GM19397 (cell line): Measurements from ENCODE around the gene CDK5RAP1.

ENCODE experiments used
- ATAC-seq: cut with Tn5 transposase; IDR thresholded peaks from one replicate; pipeline ENCODE4 v1.9.1; 2021; ENCODE audit warnings: mild to moderate bottlenecking, moderate library complexity; ENCODE audit not compliant: unreplicated experiment

CDK5RAP1 gene

DNA sequence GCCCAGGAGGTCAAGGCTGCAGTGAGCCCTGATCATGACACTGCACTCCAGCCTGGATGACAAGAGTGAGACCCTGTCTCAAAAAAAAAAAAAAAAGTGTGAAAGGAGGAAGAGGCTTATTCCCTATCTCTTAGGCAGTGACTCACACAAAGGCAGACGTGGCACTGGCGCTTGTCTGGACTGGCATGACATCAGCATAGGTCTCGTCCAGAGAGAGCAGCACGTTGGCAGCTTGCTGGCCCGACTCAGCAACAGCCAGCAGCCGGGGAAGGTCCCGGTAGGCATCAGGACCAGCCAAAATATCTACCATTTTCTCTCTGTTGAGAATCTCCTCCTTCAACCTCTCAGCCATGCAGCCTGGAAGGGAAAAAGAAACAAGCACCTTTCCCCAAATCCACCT, 14.1 kb downstream of the CDK5RAP1 start:
- ATAC-seq, result no peak

- no peak for ATAC-seq
Observed at GRCh38 chr20:33386673-33387072, 14.6 kb downstream of the CDK5RAP1 start.

DNA sequence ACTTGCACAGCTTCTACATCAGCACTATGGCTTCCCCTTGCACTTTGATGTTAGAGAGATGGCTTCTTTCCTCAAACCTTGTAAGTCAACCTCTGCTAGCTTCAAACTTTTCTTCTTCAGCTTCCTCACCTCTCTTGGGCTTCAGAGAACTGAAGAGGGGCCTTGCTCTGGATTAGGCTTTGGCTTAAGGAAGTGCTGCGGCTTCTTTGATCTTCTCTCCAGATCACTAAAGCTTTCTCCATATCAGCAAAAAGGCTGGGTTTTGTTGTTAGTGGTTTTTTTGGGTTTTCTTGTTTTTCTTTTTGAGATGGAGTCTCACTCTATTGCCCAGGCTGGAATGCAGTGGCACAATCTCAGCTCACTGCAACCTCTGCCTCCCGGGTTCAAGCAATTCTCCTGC, 24.0 kb downstream of the CDK5RAP1 start:
- no peak for ATAC-seq

DNA sequence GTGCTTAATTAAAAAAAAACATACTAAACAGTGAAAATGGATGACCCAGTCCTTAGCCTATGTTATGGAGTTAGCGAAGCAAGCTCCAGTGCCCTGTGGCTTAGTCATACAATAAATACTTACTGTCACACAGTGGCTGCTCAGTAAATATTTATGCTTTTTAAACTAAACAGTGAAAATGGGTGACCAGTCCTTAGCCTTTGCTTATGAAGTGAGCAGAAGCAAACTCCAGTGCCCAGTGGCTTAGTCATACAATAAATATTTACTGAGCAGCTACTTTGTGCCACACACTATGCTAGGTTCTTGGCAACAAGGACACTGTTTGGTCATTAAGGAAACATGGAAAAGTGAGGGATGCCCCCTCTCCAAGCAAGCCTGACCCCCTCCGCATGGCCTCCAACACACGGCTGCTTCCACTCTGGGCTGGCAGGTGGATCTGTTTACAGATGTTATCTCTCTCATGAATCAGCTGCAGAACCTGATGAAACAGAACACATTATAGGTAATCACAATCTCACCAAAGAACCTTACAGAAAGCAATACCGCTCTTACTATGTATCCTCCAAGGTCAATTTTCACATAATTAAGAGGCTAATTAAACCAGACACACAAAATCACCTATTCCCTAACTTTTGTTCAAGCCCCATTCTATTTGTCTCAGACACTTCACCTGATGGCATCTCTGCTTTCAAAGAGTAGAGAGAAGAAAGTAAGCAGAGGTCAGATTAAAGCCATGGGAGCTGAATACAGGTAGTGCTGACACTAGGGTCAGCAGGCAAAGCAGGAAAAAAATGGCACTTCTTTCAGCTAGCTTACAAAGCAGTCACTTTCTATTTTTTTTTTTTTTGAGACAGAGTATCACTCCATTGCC, 27.3 kb downstream of the CDK5RAP1 start:
- no peak for ATAC-seq

GRCh38 chr20:33372993-33373441, 28.3 kb downstream of the CDK5RAP1 start:
- no peak for ATAC-seq

- no peak for ATAC-seq
Observed at GRCh38 chr20:33370291-33370690, 31.0 kb downstream of the CDK5RAP1 start.

- no peak for ATAC-seq
Observed at GRCh38 chr20:33362898-33363297, 38.4 kb downstream of the CDK5RAP1 start.

DNA sequence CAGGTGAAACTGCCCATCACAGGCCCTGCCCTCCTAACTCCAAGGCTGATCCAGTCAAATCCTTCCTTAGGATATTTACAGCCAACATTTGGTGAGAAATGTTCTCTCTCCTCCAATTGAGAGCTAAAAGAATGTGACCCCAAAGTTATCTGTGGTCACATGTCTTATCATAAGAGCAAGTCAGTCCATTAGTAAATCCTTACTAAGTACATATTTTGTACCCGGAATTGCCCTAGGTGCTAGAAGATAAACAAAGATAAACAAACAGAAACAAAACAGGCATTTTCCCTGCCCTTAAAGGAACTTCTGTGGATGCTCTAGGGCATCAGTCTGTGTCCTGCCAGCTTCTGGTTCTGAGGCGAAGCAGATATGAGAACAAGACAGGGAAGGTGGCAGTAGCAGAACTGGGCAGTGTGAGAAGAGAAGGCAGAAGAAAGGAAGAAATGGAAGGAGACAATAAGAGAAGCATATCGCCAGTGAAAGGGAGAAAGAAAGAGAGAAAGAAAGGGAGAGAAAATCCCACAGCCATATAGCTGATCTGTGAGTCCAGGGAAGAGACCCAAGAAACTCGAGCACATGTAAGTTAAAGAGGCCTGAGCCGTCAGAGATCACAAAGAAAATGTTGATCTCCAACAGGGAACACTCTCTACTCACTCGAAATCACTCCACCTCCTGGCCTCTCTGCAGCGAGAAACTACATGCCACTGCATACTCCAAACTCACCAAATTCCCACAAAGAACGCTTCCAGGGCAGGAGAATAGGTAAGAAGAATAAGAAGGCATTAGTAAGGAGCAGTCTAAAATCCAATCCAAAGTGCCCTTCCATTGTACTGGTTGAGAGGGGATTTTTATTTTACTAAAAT, 41.7 kb downstream of the CDK5RAP1 start:
- no peak for ATAC-seq

DNA sequence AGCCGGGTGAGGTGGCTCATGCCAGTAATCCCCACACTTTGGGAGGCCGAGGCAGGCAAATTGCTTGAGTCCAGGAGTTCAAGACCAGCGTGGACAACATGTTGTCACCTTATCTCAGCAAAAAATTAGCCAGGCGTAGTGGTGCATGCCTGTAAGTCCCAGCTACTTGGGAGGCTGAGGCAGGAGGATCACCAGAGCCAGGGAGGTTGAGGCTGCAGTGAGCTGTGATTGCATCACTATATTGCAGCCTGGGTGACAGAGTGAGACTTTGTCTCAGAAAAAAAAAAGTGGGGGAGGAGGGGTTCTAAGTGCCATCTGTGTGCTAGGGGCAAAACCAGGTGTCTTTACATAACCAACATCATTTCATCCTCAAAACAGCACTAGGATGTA, 48.3 kb downstream of the CDK5RAP1 start:
- no peak for ATAC-seq

DNA sequence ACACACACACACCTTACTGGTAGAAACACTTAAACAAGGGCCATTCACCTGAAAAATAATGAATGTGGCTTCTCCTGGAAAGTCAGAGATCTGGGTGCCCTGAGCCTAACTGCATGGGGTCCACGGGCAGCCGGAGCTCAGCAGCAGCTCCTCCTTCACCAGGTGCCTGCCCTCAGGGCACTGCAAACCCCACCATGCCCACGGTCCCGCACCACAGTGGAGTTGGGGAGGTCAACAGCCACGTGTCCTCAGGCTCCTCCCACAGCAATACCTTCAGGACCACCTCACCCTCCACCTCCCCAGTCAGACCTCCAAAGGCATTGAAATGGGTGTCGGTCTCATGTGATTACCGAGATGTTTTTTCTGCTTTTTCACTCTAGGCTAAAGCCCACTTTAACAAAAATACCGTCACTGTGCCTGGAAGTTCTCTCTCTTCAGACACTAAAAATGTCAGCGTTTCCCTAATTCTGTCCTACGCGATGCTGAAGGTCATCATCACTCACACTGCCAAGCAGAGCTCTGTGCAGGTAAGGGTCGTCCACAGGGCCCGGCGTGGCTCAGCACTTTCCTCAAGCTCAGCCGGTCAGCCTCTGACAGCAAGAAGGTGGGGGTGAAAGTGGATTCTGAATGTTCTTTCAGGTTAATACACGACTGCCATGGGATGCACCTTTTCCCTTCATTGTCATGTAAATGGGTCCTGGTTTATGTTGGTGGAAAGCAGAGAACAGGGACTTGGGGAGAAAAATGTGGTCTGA, 48.9 kb downstream of the CDK5RAP1 start:
- ATAC-seq, result no peak

DNA sequence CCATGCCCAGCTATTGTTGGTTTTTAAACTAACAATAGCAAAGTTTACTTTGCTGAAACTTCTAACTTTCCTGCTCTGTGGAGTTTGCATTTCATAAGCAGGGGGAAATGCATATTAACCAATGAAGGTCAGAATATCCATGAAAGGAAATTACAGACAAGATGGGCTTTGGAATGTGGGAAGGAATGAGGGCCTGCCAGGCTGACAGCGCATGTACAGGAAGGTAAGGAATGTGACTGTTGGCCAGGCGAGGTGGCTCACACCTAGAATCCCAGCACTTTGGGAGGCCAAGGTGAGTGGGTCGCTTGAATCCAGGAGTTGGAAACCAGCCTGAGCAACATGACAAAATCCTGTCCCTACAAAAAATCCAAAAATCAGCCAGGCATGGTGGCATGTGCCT, 49.6 kb downstream of the CDK5RAP1 start:
- ATAC-seq, result no peak

DNA sequence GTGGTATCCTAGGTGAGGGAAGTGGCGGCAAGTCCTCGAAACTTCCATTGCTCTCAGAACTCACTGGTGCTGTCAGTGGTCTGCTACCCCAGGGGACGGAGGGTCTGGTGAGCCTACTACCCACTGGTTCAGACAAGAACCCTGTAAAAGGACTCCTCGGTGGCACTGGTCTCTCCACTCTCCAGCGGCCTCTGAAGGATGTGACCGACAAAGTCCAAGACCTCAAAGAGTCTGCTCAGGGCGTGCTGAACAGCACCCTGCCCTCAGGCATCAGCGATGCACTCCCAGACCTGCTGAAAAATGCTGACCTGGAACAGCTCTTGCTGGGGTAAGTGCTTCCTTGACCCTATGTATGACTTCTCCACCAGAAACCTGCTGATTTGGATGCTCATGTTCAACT, 51.8 kb downstream of the CDK5RAP1 start:
- ATAC-seq, result no peak

- no peak for ATAC-seq
Observed at GRCh38 chr20:33348136-33348937, 53.0 kb downstream of the CDK5RAP1 start.

DNA sequence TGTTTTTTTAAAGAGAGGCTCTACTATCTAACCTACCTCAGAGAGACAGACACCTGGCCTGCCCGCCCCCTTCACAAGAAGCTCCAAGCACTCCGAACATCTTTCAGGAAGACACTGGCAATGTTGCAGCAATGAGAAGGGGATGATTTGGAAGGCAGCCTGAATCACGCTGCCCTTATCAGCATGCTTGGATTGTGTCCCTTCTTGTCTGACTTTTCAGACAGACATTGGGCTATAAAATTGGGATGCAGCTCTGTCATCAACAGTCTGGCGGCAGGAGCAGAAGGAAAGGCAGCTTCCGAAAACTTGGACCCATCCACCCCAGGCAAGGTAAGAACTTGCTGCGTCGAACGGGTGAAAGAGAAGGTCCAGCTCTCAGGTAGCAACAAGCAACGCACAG, 56.0 kb downstream of the CDK5RAP1 start:
- no peak for ATAC-seq

DNA sequence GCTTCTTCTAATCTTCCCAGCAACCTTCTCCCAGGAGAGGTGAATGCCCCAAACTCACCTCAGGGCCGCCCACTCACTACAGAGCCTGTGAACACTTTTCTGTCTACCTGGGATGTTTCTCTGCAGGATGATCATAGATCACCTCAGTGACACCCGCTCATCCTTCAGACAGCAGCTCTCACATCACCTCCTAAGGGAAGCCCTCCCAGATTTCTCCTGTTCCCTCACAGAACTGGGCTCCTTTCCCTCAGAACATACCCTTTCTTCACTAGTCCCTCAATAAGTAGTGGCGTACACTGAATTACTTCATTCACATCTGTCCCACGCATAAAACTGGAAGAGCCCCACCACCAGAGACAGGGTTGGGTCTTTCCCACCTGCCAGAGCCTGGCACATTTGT, 57.8 kb downstream of the CDK5RAP1 start:
- ATAC-seq, result no peak

- no peak for ATAC-seq
Observed at GRCh38 chr20:33339515-33340058, 61.7 kb downstream of the CDK5RAP1 start.

GRCh38 chr20:33338467-33339258, 62.7 kb downstream of the CDK5RAP1 start:
- no peak for ATAC-seq

GRCh38 chr20:33337531-33338165, 63.7 kb downstream of the CDK5RAP1 start:
- ATAC-seq, result no peak

- no peak for ATAC-seq
Observed at GRCh38 chr20:33337119-33337518, 64.2 kb downstream of the CDK5RAP1 start.
